Measurements from ENCODE around the gene RNF150.

- no peak for TF ChIP-seq TAF1 (IDR thresholded peaks at IDR 0.05; ENCODE audit: borderline replicate concordance, insufficient read depth, low read length)
- TF ChIP-seq POLR2AphosphoS5 (IDR thresholded peaks at IDR 0.05; ENCODE audit: low read depth, low read length): no peak
- TF ChIP-seq REST (IDR thresholded peaks at IDR 0.05; ENCODE audit: insufficient read depth in 1 of 2, low read depth in 2 of 2, low read length in 2 of 2): no peak
- TF ChIP-seq SIN3A (IDR thresholded peaks at IDR 0.05; ENCODE audit: borderline replicate concordance, insufficient read depth, low read length): no peak
- TF ChIP-seq FOXP2 (optimal IDR thresholded peaks at IDR 0.05; ENCODE audit: borderline replicate concordance, extremely low read depth, extremely low read length, insufficient read depth): no peak
Measured at GRCh38 chr4:141132709-141133145, 542 bp downstream of the RNF150 start.
